Right atrium auricular region (tissue), 2 donors: Measurements from ENCODE around the gene SH3D21. TPM values are rescaled to one million over a fixed set of nuclear protein-coding genes. Genes with fewer than 3 reads are reported as not detected.
A peak's percentile ranks its signal among the peaks of the same experiment; 100 is the strongest.

Experiments
- DNase-seq: peaks from one replicate; pipeline ENCODE4 v3.0.0-alpha.2; 2019; ENCODE audit warnings: low spot score
- H3K27ac ChIP-seq, 2 donors: fragments of 200-600 bp; sonication (generic); 1 replicate in 1 of 2; 2 replicates in 1 of 2; pipeline ENCODE4 v1.5.1; 2016 to 2019
- H3K27me3 ChIP-seq, 2 donors: fragments of 200-600 bp; sonication (generic); one replicate each; pipeline versions ENCODE4 v1.5.1 to v1.6.0; 2017 to 2019
- H3K36me3 ChIP-seq: fragments of 200-600 bp; sonication (generic); one replicate; pipeline ENCODE4 v1.5.1; 2016
- H3K4me1 ChIP-seq, 2 donors: fragments of 200-600 bp; sonication (generic); one replicate each; pipeline versions ENCODE4 v1.5.1 to v1.6.0; 2017 to 2019
- H3K4me3 ChIP-seq, 2 donors: fragments of 200-600 bp; sonication (generic); 1 replicate in 1 of 2; 2 replicates in 1 of 2; pipeline ENCODE4 v1.5.1; 2017 to 2019; ENCODE audit warnings: mild to moderate bottlenecking in 1 of 2, moderate library complexity in 1 of 2
- H3K9me3 ChIP-seq, 2 donors: fragments of 200-600 bp; sonication (generic); one replicate each; pipeline ENCODE4 v1.5.1; 2019
- CTCF ChIP-seq, 2 donors: fragments of 200-600 bp; sonication (generic); IDR thresholded peaks; one replicate each; pipeline ENCODE4 v1.5.1; 2019; ENCODE audit warnings: antibody characterized with exemption in 2 of 2
- total RNA-seq, 2 donors: library from RNA; depleted of rRNA; stranded (reverse); fragments of >200 nt; gene quantifications; one replicate each; pipeline ENCODE4 v1.1.0, GENCODE V29; 2016

SH3D21 gene
- total RNA-seq, 2 donors from 2014 or later, result 1.2 to 1.4 TPM

GRCh38 chr1:36287595-36287994, 18.6 kb upstream of the SH3D21 start:
- no peaks in the 10 kb centered on the region for H3K27me3 ChIP-seq
- no peaks in the 10 kb centered on the region for H3K9me3 ChIP-seq
- peak overlapping the region in 1 of 2 donors; percentile 8 for H3K27ac ChIP-seq
- no peak for DNase-seq
- peaks cover 81% of the 10 kb centered on the region for H3K36me3 ChIP-seq
- TF ChIP-seq CTCF (IDR thresholded peaks at IDR 0.05), result no peak
- H3K4me1 ChIP-seq, result peaks cover 0 to 44% of the 10 kb centered on the region in 2 donors
- H3K4me3 ChIP-seq, result no peak overlapping the region

- TF ChIP-seq CTCF (IDR thresholded peaks at IDR 0.05), result no peak
- H3K36me3 ChIP-seq, result peaks cover 79% of the 10 kb centered on the region
- DNase-seq, result no peak
- H3K4me3 ChIP-seq, result no peak overlapping the region
- no peaks in the 10 kb centered on the region for H3K9me3 ChIP-seq
- peaks cover 0 to 14% of the 10 kb centered on the region in 2 donors for H3K4me1 ChIP-seq
- no peaks in the 10 kb centered on the region for H3K27me3 ChIP-seq
- no peak overlapping the region for H3K27ac ChIP-seq
These were observed 10.8 kb upstream of the SH3D21 start for GRCh38 chr1:36295390-36295789.

- Histone ChIP-seq H3K27me3 (no peaks in the 10 kb centered on the region), H3K4me1 (peaks cover 0 to 14% of the 10 kb centered on the region in 2 donors), H3K9me3 (no peaks in the 10 kb centered on the region), H3K27ac (no peak overlapping the region), H3K36me3 (peaks cover 79% of the 10 kb centered on the region), H3K4me3 (no peak overlapping the region)
- DNase-seq, result no peak
- no peak for TF ChIP-seq CTCF (IDR thresholded peaks at IDR 0.05)
These were observed 9.1 kb upstream of the SH3D21 start for GRCh38 chr1:36297062-36297461.

- TF ChIP-seq CTCF (IDR thresholded peaks at IDR 0.05), result no peak
- H3K4me1 ChIP-seq, result peaks cover 0 to 14% of the 10 kb centered on the region in 2 donors
- H3K27ac ChIP-seq, result no peak overlapping the region
- H3K4me3 ChIP-seq, result no peak overlapping the region
- no peaks in the 10 kb centered on the region for H3K27me3 ChIP-seq
- no peaks in the 10 kb centered on the region for H3K9me3 ChIP-seq
- peaks cover 77% of the 10 kb centered on the region for H3K36me3 ChIP-seq
- no peak for DNase-seq
These were observed 7.5 kb upstream of the SH3D21 start for GRCh38 chr1:36298640-36299039.

GRCh38 chr1:36300526-36300925, 5.6 kb upstream of the SH3D21 start:
- no peak for DNase-seq
- peak overlapping the region; percentile 17 to 57 for H3K27ac ChIP-seq
- H3K36me3 ChIP-seq, result peaks cover 76% of the 10 kb centered on the region
- no peaks in the 10 kb centered on the region for H3K9me3 ChIP-seq
- no peaks in the 10 kb centered on the region for H3K27me3 ChIP-seq
- H3K4me3 ChIP-seq, result no peak overlapping the region
- peaks cover 0 to 16% of the 10 kb centered on the region in 2 donors for H3K4me1 ChIP-seq
- no peak for TF ChIP-seq CTCF (IDR thresholded peaks at IDR 0.05)

- Histone ChIP-seq H3K27me3 (no peaks in the 10 kb centered on the region), H3K36me3 (peaks cover 76% of the 10 kb centered on the region), H3K27ac (no peak overlapping the region), H3K9me3 (no peaks in the 10 kb centered on the region), H3K4me1 (peaks cover 0 to 23% of the 10 kb centered on the region in 2 donors), H3K4me3 (no peak overlapping the region)
- TF ChIP-seq CTCF (IDR thresholded peaks at IDR 0.05), result no peak
- no peak for DNase-seq
These were observed 4.9 kb upstream of the SH3D21 start for GRCh38 chr1:36301220-36301619.
